Endodermal cell (in vitro differentiated cells): Measurements from ENCODE around the gene DLG2. TPM values are rescaled to one million over a fixed set of nuclear protein-coding genes. Genes with fewer than 3 reads are reported as not detected.

Experiments
- DNase-seq: peaks from one replicate; pipeline ENCODE4 v3.0.0-alpha.2; 2017
- H3K27ac ChIP-seq: 2 replicates; pipeline ENCODE4 v1.5.1; 2013; ENCODE audit warnings: mild to moderate bottlenecking, low read depth, low read length, moderate library complexity
- H3K27me3 ChIP-seq: 2 replicates; pipeline ENCODE4 v1.6.1; 2013; ENCODE audit warnings: mild to moderate bottlenecking, low read length, moderate library complexity; ENCODE audit not compliant: insufficient read depth, control insufficient read depth, poor library complexity, severe bottlenecking
- H3K36me3 ChIP-seq: 2 replicates; pipeline ENCODE4 v1.7.0; 2013; ENCODE audit warnings: mild to moderate bottlenecking, low read length, moderate library complexity; ENCODE audit not compliant: control insufficient read depth, insufficient read depth
- H3K4me1 ChIP-seq: one replicate; pipeline ENCODE4 v1.7.0; 2013; ENCODE audit warnings: low read length; ENCODE audit not compliant: control insufficient read depth, insufficient read depth
- H3K4me3 ChIP-seq: 2 replicates; pipeline ENCODE4 v1.5.1; 2013; ENCODE audit warnings: mild to moderate bottlenecking, low read length, moderate library complexity
- H3K9ac ChIP-seq: 2 replicates; pipeline ENCODE4 v1.6.1; 2013; ENCODE audit warnings: mild to moderate bottlenecking, low read length, moderate library complexity; ENCODE audit not compliant: poor library complexity, severe bottlenecking; ENCODE audit errors: extremely low read depth
- H3K9me3 ChIP-seq: 2 replicates; pipeline ENCODE4 v1.6.1; 2013; ENCODE audit warnings: mild to moderate bottlenecking, low read length, moderate library complexity; ENCODE audit not compliant: control insufficient read depth
- H3K27ac Mint-ChIP-seq: 2 replicates; pipeline ENCODE4 v1.8.0; 2020; ENCODE audit warnings: mixed read lengths
- H3K27me3 Mint-ChIP-seq: 2 replicates; pipeline ENCODE4 v1.8.0; 2021; ENCODE audit warnings: mild to moderate bottlenecking, mixed read lengths; ENCODE audit not compliant: insufficient read depth
- H3K36me3 Mint-ChIP-seq: 2 replicates; pipeline ENCODE4 v1.8.0; 2020; ENCODE audit warnings: low read depth, mixed read lengths
- H3K4me1 Mint-ChIP-seq: 2 replicates; pipeline ENCODE4 v1.8.0; 2020; ENCODE audit warnings: mixed read lengths
- H3K4me3 Mint-ChIP-seq: 2 replicates; pipeline ENCODE4 v1.8.0; 2020; ENCODE audit warnings: mild to moderate bottlenecking, moderate library complexity, mixed read lengths
- H3K9me3 Mint-ChIP-seq: 2 replicates; pipeline ENCODE4 v1.8.0; 2020; ENCODE audit warnings: mild to moderate bottlenecking, mixed read lengths
- WGBS, 2 experiments: methylation state at CpG; one replicate each; pipeline versions ENCODE4 v1.1.5 to v1.1.7; 2013; ENCODE audit warnings: missing lambda C conversion rate in 2 of 2, mixed read lengths in 1 of 2; ENCODE audit not compliant: insufficient coverage in 1 of 2, insufficient read length in 1 of 2; 5-methylcytosine and 5-hydroxymethylcytosine counted together
- total RNA-seq, 2 donors: library from RNA; stranded (reverse); fragmentation: NEBNext Ultra II Directional in 1 of 2; extraction: Animal tissue kit (Norgen Biotek cat#: 25700) in 1 of 2; gene quantifications; 2 replicates in 1 of 2; 3 replicates in 1 of 2; pipeline ENCODE4 v1.2.1, GENCODE V29; 2021
- TF ChIP-seq, protein P1 (sequence below): fragments of 200-600 bp; sonication (generic); conservative IDR thresholded peaks from 2 replicates; pipeline ENCODE4 v1.5.0; 2021; ENCODE audit warnings: antibody characterized with exemption, mild to moderate bottlenecking

Gene DLG2
- total RNA-seq, 2 donors from 2014 or later = 9.6 to 10.6 TPM

DNA sequence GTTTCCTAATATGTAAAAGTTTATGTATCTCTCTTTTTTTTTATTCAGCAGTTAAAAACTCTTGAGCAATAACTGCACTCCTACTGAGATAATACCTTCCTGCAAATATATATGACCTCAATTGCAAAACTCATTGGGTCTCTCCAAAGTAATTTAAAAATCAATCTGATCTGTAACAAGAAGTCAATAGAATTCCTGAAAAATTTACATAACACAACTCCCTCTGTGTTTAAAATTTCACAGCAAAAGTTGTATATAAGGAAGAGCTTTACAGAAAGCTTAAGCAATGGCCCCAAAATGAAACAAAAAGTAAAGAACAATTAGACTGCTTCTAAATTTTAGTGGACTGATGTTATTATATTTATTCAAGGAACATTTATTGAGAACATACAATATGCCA, 313.4 kb downstream of the DLG2 start:
- Mint-ChIP-seq H3K4me1 (peaks cover 14% of the 10 kb centered on the region), H3K9me3 (no peaks in the 10 kb centered on the region), H3K36me3 (no peaks in the 10 kb centered on the region), H3K4me3 (no peak overlapping the region), H3K27me3 (no peaks in the 10 kb centered on the region), H3K27ac (no peak overlapping the region)
- no peaks in the 10 kb centered on the region for H3K27me3 ChIP-seq
- no peak overlapping the region for H3K9ac ChIP-seq
- no peak for DNase-seq
- no peak overlapping the region for H3K27ac ChIP-seq
- H3K9me3 ChIP-seq = no peaks in the 10 kb centered on the region
- no peak overlapping the region for H3K4me3 ChIP-seq
- TF ChIP-seq, protein P1, sequence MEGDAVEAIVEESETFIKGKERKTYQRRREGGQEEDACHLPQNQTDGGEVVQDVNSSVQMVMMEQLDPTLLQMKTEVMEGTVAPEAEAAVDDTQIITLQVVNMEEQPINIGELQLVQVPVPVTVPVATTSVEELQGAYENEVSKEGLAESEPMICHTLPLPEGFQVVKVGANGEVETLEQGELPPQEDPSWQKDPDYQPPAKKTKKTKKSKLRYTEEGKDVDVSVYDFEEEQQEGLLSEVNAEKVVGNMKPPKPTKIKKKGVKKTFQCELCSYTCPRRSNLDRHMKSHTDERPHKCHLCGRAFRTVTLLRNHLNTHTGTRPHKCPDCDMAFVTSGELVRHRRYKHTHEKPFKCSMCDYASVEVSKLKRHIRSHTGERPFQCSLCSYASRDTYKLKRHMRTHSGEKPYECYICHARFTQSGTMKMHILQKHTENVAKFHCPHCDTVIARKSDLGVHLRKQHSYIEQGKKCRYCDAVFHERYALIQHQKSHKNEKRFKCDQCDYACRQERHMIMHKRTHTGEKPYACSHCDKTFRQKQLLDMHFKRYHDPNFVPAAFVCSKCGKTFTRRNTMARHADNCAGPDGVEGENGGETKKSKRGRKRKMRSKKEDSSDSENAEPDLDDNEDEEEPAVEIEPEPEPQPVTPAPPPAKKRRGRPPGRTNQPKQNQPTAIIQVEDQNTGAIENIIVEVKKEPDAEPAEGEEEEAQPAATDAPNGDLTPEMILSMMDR = no peak
- no peaks in the 10 kb centered on the region for H3K4me1 ChIP-seq
- no peaks in the 10 kb centered on the region for H3K36me3 ChIP-seq

DNA sequence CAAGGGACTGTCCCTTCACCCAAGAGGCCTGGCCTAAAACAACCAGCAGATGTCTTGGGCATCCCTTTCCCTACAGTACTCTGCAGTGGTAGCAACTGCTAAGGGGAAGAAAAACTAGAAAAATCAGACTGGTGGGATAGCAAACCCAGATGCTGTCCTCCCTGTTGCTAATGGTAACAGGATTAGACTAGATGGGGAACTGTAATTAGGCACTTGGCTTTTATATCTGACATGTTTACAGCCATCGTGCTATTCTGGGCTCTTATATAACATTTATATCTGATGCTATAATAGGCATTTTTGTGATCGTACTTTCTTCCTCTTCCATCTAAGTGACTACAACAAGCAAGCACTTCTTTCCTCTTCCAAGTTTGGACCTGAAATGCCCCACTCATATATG, 316.7 kb downstream of the DLG2 start:
- H3K27ac Mint-ChIP-seq = no peak overlapping the region
- no peaks in the 10 kb centered on the region for H3K36me3 ChIP-seq
- no peak overlapping the region for H3K9ac ChIP-seq
- no peaks in the 10 kb centered on the region for H3K36me3 Mint-ChIP-seq
- no peaks in the 10 kb centered on the region for H3K27me3 Mint-ChIP-seq
- no peaks in the 10 kb centered on the region for H3K27me3 ChIP-seq
- H3K27ac ChIP-seq = no peak overlapping the region
- H3K9me3 Mint-ChIP-seq = no peaks in the 10 kb centered on the region
- no peaks in the 10 kb centered on the region for H3K4me1 ChIP-seq
- peaks cover 11% of the 10 kb centered on the region for H3K4me1 Mint-ChIP-seq
- DNase-seq = no peak
- H3K9me3 ChIP-seq = no peaks in the 10 kb centered on the region
- no CpG with 5 or more reads among the region's 2 CpGs for WGBS, 2 experiments
- TF ChIP-seq, protein P1 = no peak
- no peak overlapping the region for H3K4me3 ChIP-seq
- no peak overlapping the region for H3K4me3 Mint-ChIP-seq

DNA sequence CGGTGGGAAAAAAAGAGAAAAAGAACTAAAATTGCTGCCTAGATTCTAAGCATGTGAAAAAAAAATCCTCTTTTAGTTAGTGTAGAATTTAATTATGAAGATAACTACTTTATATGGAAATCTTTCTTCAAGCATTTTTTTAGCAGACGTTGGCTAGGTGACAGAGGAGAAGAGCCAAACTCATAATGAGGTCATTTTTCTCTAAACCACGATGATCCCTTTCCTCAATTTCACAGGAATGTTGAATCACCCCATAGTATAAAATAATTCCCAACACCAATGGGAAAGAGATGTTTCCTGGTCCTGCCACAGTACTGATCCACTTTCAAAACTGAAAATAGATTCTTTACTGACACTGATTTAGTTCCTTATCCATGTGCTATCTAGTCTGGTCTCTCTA, 319.8 kb downstream of the DLG2 start:
- H3K36me3 ChIP-seq = no peaks in the 10 kb centered on the region
- no peak for DNase-seq
- 83 to 87% methylated on average over 2 to 3 of the region's 3 CpGs for WGBS, 2 experiments
- no peaks in the 10 kb centered on the region for H3K27me3 ChIP-seq
- H3K4me3 ChIP-seq = no peak overlapping the region
- H3K36me3 Mint-ChIP-seq = no peaks in the 10 kb centered on the region
- H3K27ac Mint-ChIP-seq = no peak overlapping the region
- no peaks in the 10 kb centered on the region for H3K9me3 Mint-ChIP-seq
- no peak overlapping the region for H3K9ac ChIP-seq
- TF ChIP-seq, protein P1 = no peak
- peaks cover 11% of the 10 kb centered on the region for H3K4me1 Mint-ChIP-seq
- H3K4me1 ChIP-seq = no peaks in the 10 kb centered on the region
- no peak overlapping the region for H3K4me3 Mint-ChIP-seq
- no peaks in the 10 kb centered on the region for H3K9me3 ChIP-seq
- H3K27ac ChIP-seq = no peak overlapping the region
- H3K27me3 Mint-ChIP-seq = no peaks in the 10 kb centered on the region
